GM12865 (cell line): ENCODE measurements around the gene CD79A.
"Not testable (repeated sequence)": the region's sequence is repeated elsewhere in the genome, so short reads cannot be mapped to it uniquely, and the experiment has no call there.

Experiments used
- DNase-seq: peaks from one replicate; pipeline ENCODE4 v3.0.0; 2010; ENCODE audit warnings: low read depth
- H3K4me3 ChIP-seq: 2 replicates; pipeline ENCODE4 v1.5.1; 2011; ENCODE audit warnings: mild to moderate bottlenecking, low read depth, low read length, control low read depth
- CTCF ChIP-seq: IDR thresholded peaks from 2 replicates; pipeline ENCODE4 v1.5.1; 2011; ENCODE audit warnings: low read length, control low read depth, low read depth, inconsistent platforms; ENCODE audit not compliant: insufficient read depth; ENCODE audit errors: missing control alignments

Gene CD79A

GRCh38 chr19:41910240-41910991, 33.3 kb downstream of the CD79A start:
- TF ChIP-seq CTCF: no peak
- H3K4me3 ChIP-seq: no peak overlapping the region
- no peak for DNase-seq

GRCh38 chr19:41910992-41911888, 34.2 kb downstream of the CD79A start:
- DNase-seq: peak; percentile 30
- no peak for TF ChIP-seq CTCF
- H3K4me3 ChIP-seq: no peak overlapping the region

- TF ChIP-seq CTCF: no peak
- H3K4me3 ChIP-seq: no peak overlapping the region
- no peak for DNase-seq
Measured at GRCh38 chr19:41911889-41912731, 35.0 kb downstream of the CD79A start.

- no peak overlapping the region for H3K4me3 ChIP-seq
- no peak for TF ChIP-seq CTCF
- no peak for DNase-seq
Measured at GRCh38 chr19:41912899-41913537, 35.9 kb downstream of the CD79A start.

- TF ChIP-seq CTCF: no peak
- DNase-seq: no peak
- H3K4me3 ChIP-seq: no peak overlapping the region
Measured at GRCh38 chr19:41913538-41914423, 36.7 kb downstream of the CD79A start.

GRCh38 chr19:41914424-41914834, 37.4 kb downstream of the CD79A start:
- H3K4me3 ChIP-seq, DNase-seq: not testable (repeated sequence)
